ENCODE results near the gene NUSAP1.
"Not testable (repeated sequence)": the region's sequence is repeated elsewhere in the genome, so short reads cannot be mapped to it uniquely, and the experiment has no call there.

NUSAP1 gene

GRCh38 chr15:41307679-41308078 is 25.0 kb upstream of the NUSAP1 start:
- no peaks in the 10 kb centered on the region for H3K27me3 ChIP-seq (ENCODE audit: insufficient read depth, insufficient read length)
- no peak for DNase-seq (ENCODE audit: low read depth, low spot score)
- H3K36me3 ChIP-seq (ENCODE audit: insufficient read depth, insufficient read length, low read length): peaks cover 21% of the 10 kb centered on the region
- H3K9ac ChIP-seq (ENCODE audit: insufficient read length, low read depth): no peak overlapping the region
- no peaks in the 10 kb centered on the region for H3K4me1 ChIP-seq (ENCODE audit: insufficient read depth, insufficient read length)
- TF ChIP-seq SUZ12 (IDR thresholded peaks at IDR 0.05; ENCODE audit: extremely low read depth, insufficient read depth, insufficient read length) (no peak), ZNF274 (IDR thresholded peaks at IDR 0.05; ENCODE audit: low read depth, low read length) (no peak), YY1 (IDR thresholded peaks at IDR 0.05; ENCODE audit: insufficient read depth, insufficient read length) (no peak)
- no peaks in the 10 kb centered on the region for H3K9me3 ChIP-seq (ENCODE audit: insufficient read depth, low read length)
- no peak overlapping the region for H3K4me3 ChIP-seq (ENCODE audit: insufficient read length, low read depth)

GRCh38 chr15:41309226-41309905 is 23.3 kb upstream of the NUSAP1 start:
- H3K9me3 ChIP-seq (ENCODE audit: insufficient read depth, low read length): no peaks in the 10 kb centered on the region
- H3K4me3 ChIP-seq (ENCODE audit: insufficient read length, low read depth): no peak overlapping the region
- TF ChIP-seq SUZ12 (IDR thresholded peaks at IDR 0.05; ENCODE audit: extremely low read depth, insufficient read depth, insufficient read length): no peak
- no peak for TF ChIP-seq ZNF274 (IDR thresholded peaks at IDR 0.05; ENCODE audit: low read depth, low read length)
- TF ChIP-seq YY1 (IDR thresholded peaks at IDR 0.05; ENCODE audit: insufficient read depth, insufficient read length): no peak
- DNase-seq (ENCODE audit: low read depth, low spot score): no peak
- no peaks in the 10 kb centered on the region for H3K27me3 ChIP-seq (ENCODE audit: insufficient read depth, insufficient read length)
- H3K36me3 ChIP-seq (ENCODE audit: insufficient read depth, insufficient read length, low read length): peaks cover 29% of the 10 kb centered on the region
- H3K9ac ChIP-seq (ENCODE audit: insufficient read length, low read depth): no peak overlapping the region
- no peaks in the 10 kb centered on the region for H3K4me1 ChIP-seq (ENCODE audit: insufficient read depth, insufficient read length)

GRCh38 chr15:41320805-41321330 is 11.8 kb upstream of the NUSAP1 start:
- not testable (repeated sequence) for H3K9me3 ChIP-seq (ENCODE audit: insufficient read depth, low read length); DNase-seq (ENCODE audit: low read depth, low spot score); H3K27me3 ChIP-seq (ENCODE audit: insufficient read depth, insufficient read length); H3K4me3 ChIP-seq (ENCODE audit: insufficient read length, low read depth); H3K4me1 ChIP-seq (ENCODE audit: insufficient read depth, insufficient read length); H3K9ac ChIP-seq (ENCODE audit: insufficient read length, low read depth)
- H3K36me3 ChIP-seq (ENCODE audit: insufficient read depth, insufficient read length, low read length): peaks cover 15% of the 10 kb centered on the region

- Histone ChIP-seq H3K4me1 (ENCODE audit: insufficient read depth, insufficient read length) (no peaks in the 10 kb centered on the region), H3K36me3 (ENCODE audit: insufficient read depth, insufficient read length, low read length) (peaks cover 20% of the 10 kb centered on the region), H3K9me3 (ENCODE audit: insufficient read depth, low read length) (no peaks in the 10 kb centered on the region; the same call in 1 of the 2 replicates), H3K4me3 (ENCODE audit: insufficient read length, low read depth) (no peak overlapping the region), H3K9ac (ENCODE audit: insufficient read length, low read depth) (no peak overlapping the region), H3K27me3 (ENCODE audit: insufficient read depth, insufficient read length) (no peaks in the 10 kb centered on the region)
- no peak for DNase-seq (ENCODE audit: low read depth, low spot score)
- TF ChIP-seq ZNF274 (IDR thresholded peaks at IDR 0.05; ENCODE audit: low read depth, low read length) (no peak), YY1 (IDR thresholded peaks at IDR 0.05; ENCODE audit: insufficient read depth, insufficient read length) (no peak), SUZ12 (IDR thresholded peaks at IDR 0.05; ENCODE audit: extremely low read depth, insufficient read depth, insufficient read length) (no peak)
Measured at GRCh38 chr15:41323611-41324010, 9.1 kb upstream of the NUSAP1 start.

- no peak for TF ChIP-seq ZNF274 (IDR thresholded peaks at IDR 0.05; ENCODE audit: low read depth, low read length)
- TF ChIP-seq SUZ12 (IDR thresholded peaks at IDR 0.05; ENCODE audit: extremely low read depth, insufficient read depth, insufficient read length): no peak
- no peak for TF ChIP-seq YY1 (IDR thresholded peaks at IDR 0.05; ENCODE audit: insufficient read depth, insufficient read length)
- no peak for DNase-seq (ENCODE audit: low read depth, low spot score)
- no peaks in the 10 kb centered on the region for H3K4me1 ChIP-seq (ENCODE audit: insufficient read depth, insufficient read length)
- H3K27me3 ChIP-seq (ENCODE audit: insufficient read depth, insufficient read length): no peaks in the 10 kb centered on the region
- peak overlapping the region; percentile 84 for H3K4me3 ChIP-seq (ENCODE audit: insufficient read length, low read depth)
- peak overlapping the region; percentile 91 for H3K9ac ChIP-seq (ENCODE audit: insufficient read length, low read depth)
- peaks cover 11% of the 10 kb centered on the region for H3K36me3 ChIP-seq (ENCODE audit: insufficient read depth, insufficient read length, low read length)
- H3K9me3 ChIP-seq (ENCODE audit: insufficient read depth, low read length): no peaks in the 10 kb centered on the region
Measured at GRCh38 chr15:41331281-41331680, 1.4 kb upstream of the NUSAP1 start.

- peak overlapping the region; percentile 91 for H3K9ac ChIP-seq (ENCODE audit: insufficient read length, low read depth)
- DNase-seq (ENCODE audit: low read depth, low spot score): no peak
- H3K36me3 ChIP-seq (ENCODE audit: insufficient read depth, insufficient read length, low read length): peaks cover 10% of the 10 kb centered on the region
- no peaks in the 10 kb centered on the region for H3K9me3 ChIP-seq (ENCODE audit: insufficient read depth, low read length)
- H3K27me3 ChIP-seq (ENCODE audit: insufficient read depth, insufficient read length): no peaks in the 10 kb centered on the region
- no peak for TF ChIP-seq YY1 (IDR thresholded peaks at IDR 0.05; ENCODE audit: insufficient read depth, insufficient read length)
- TF ChIP-seq ZNF274 (IDR thresholded peaks at IDR 0.05; ENCODE audit: low read depth, low read length): no peak
- no peak for TF ChIP-seq SUZ12 (IDR thresholded peaks at IDR 0.05; ENCODE audit: extremely low read depth, insufficient read depth, insufficient read length)
- no peaks in the 10 kb centered on the region for H3K4me1 ChIP-seq (ENCODE audit: insufficient read depth, insufficient read length)
- peak overlapping the region; percentile 84 for H3K4me3 ChIP-seq (ENCODE audit: insufficient read length, low read depth)
Measured at GRCh38 chr15:41331833-41332193, 868 bp upstream of the NUSAP1 start.

GRCh38 chr15:41333026-41333562 is 413 bp downstream of the NUSAP1 start:
- peak overlapping the region; percentile 84 for H3K4me3 ChIP-seq (ENCODE audit: insufficient read length, low read depth)
- no peaks in the 10 kb centered on the region for H3K27me3 ChIP-seq (ENCODE audit: insufficient read depth, insufficient read length)
- peak overlapping the region; percentile 90 for H3K9ac ChIP-seq (ENCODE audit: insufficient read length, low read depth)
- DNase-seq (ENCODE audit: low read depth, low spot score): no peak
- TF ChIP-seq ZNF274 (IDR thresholded peaks at IDR 0.05; ENCODE audit: low read depth, low read length): no peak
- H3K36me3 ChIP-seq (ENCODE audit: insufficient read depth, insufficient read length, low read length): peaks cover 10% of the 10 kb centered on the region
- H3K9me3 ChIP-seq (ENCODE audit: insufficient read depth, low read length): no peaks in the 10 kb centered on the region
- H3K4me1 ChIP-seq (ENCODE audit: insufficient read depth, insufficient read length): peaks cover 3% of the 10 kb centered on the region

Measured in NT2/D1 (cell line).